Gastrocnemius medialis (tissue), 4 donors: ENCODE measurements around the gene TACC3.

Experiments
- CTCF ChIP-seq, 5 experiments: fragments of 450-650 bp in 3 of 5; fragments of 200-600 bp in 2 of 5; sonication (generic) in 2 of 5; IDR thresholded peaks in 4 of 5; conservative IDR thresholded peaks in 1 of 5; 1 replicate in 4 of 5; 2 replicates in 1 of 5; pipeline ENCODE4 v1.5.1; 2016 to 2019; ENCODE audit warnings: antibody characterized with exemption in 5 of 5, mild to moderate bottlenecking in 3 of 5, moderate library complexity in 3 of 5
- POLR2A ChIP-seq, 2 donors: fragments of 450-650 bp; IDR thresholded peaks; one replicate each; pipeline ENCODE4 v1.6.1; 2017; ENCODE audit warnings: antibody characterized with exemption in 2 of 2, mild to moderate bottlenecking in 2 of 2, moderate library complexity in 2 of 2

DNA sequence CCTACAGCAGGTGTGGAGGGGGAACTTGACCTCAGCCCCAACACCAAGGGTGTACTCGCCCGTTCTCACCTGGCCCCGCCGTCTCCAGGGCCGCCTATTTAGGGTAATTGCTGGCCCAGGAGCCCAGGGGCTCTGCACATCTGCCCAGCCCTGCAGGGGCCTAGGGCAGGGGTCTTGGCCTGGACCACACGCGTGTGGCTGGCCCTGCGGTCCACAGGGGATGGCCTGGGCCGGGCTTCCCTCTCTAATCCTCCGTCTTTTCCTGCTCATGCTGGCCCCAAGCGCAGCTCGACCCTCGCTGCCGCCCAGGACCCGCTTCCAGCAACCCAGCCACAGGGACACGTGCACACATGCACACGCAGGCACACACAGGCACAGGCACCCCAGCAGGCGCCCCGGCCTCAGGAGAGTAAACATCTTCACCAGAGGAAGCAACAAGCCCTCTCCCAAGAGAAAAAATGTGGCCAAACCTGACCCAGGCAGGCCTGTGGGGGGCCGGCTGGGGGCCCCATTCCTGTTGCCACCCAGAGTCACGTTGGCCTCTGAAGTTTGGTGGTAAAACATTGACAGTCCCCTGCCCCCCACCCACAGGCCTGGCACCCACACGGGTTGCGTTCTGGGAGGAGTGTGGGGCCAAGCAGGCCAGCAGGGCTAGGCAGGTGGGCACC lies 47.2 kb downstream of the TACC3 start:
- TF ChIP-seq POLR2A (IDR thresholded peaks at IDR 0.05) (no peak), CTCF (IDR thresholded peaks at IDR 0.05 in 4 of 5, conservative IDR thresholded peaks at IDR 0.05 in 1 of 5) (no peak)
